Naive thymus-derived CD8-positive, alpha-beta T cell (primary cell): ENCODE results near the gene GOLPH3. TPM values are rescaled to one million over a fixed set of nuclear protein-coding genes. Genes with fewer than 3 reads are reported as not detected.
A peak's percentile ranks its signal among the peaks of the same experiment; 100 is the strongest.
"Not testable (repeated sequence)": the region's sequence is repeated elsewhere in the genome, so short reads cannot be mapped to it uniquely, and the experiment has no call there.

Experiments used
- ATAC-seq, 2 donors: fragments of 150-1000 bp; cut with Tn5 transposase in 1 of 2; sonication (Bioruptor Pico), chemical (Tn5 transposase) in 1 of 2; 1 replicate in 1 of 2; 2 replicates in 1 of 2; pipeline ENCODE4 v1.10.0; 2021; ENCODE audit warnings: mild to moderate bottlenecking in 2 of 2, moderate library complexity in 2 of 2
- POLR2A ChIA-PET: fragments of 350-600 bp; sonication (Branson Sonifier 250); formaldehyde crosslinking; loops from one replicate; lab custom pipeline; 2021; ENCODE audit warnings: antibody characterized with exemption; lab: Charles Lee
- DNase-seq, 10 donors: peaks; one replicate each; pipeline versions ENCODE4 v3.0.0 to v3.0.0-alpha.2; 2020 to 2022
- H3K27ac Mint-ChIP-seq, 10 donors: one replicate each; pipeline ENCODE4 v1.8.0; 2020 to 2022; ENCODE audit warnings: mild to moderate bottlenecking in 10 of 10, mixed read lengths in 10 of 10, moderate library complexity in 4 of 10, inconsistent platforms in 1 of 10
- H3K27me3 Mint-ChIP-seq, 5 donors: one replicate each; pipeline ENCODE4 v1.8.0; 2021 to 2022; ENCODE audit warnings: mixed read lengths in 5 of 5
- H3K36me3 Mint-ChIP-seq, 3 donors: one replicate each; pipeline ENCODE4 v1.8.0; 2020 to 2022; ENCODE audit warnings: mixed read lengths in 3 of 3, mild to moderate bottlenecking in 2 of 3, inconsistent platforms in 1 of 3
- H3K4me1 Mint-ChIP-seq, 4 donors: one replicate each; pipeline ENCODE4 v1.8.0; 2021 to 2022; ENCODE audit warnings: mixed read lengths in 4 of 4
- H3K4me3 Mint-ChIP-seq, 10 donors: one replicate each; pipeline ENCODE4 v1.8.0; 2020 to 2022; ENCODE audit warnings: mild to moderate bottlenecking in 10 of 10, mixed read lengths in 10 of 10, moderate library complexity in 6 of 10, inconsistent platforms in 1 of 10
- H3K9me3 Mint-ChIP-seq, 9 donors: one replicate each; pipeline ENCODE4 v1.8.0; 2020 to 2022; ENCODE audit warnings: mixed read lengths in 9 of 9, mild to moderate bottlenecking in 3 of 9, inconsistent platforms in 1 of 9, moderate library complexity in 1 of 9
- polyA plus RNA-seq, 3 donors: library from polyadenylated mRNA; unstranded; fragments of 300-500 nt; fragmentation: Illumina TruSeq; gene quantifications; one replicate each; pipeline ENCODE4 v1.2.3, GENCODE V29; 2021
- total RNA-seq, 8 experiments: library from RNA in 2 of 8; stranded (reverse) in 2 of 8; gene quantifications; one replicate each; pipeline ENCODE4 v1.2.3 and lab custom pipeline; 2021 to 2026

Gene GOLPH3
- total and polyA plus RNA-seq, 5 experiments from 2014 or later, result 63.7 to 88.0 (median 65.7) TPM

- peaks cover 0 to 6% (median 2%) of the 10 kb centered on the region in 4 donors for H3K4me1 Mint-ChIP-seq
- H3K4me3 Mint-ChIP-seq, result no peak overlapping the region
- ATAC-seq (no peak), DNase-seq (no peak)
- H3K27me3 Mint-ChIP-seq, result no peaks in the 10 kb centered on the region
- peaks cover 0 to 2% (median 0%) of the 10 kb centered on the region in 3 donors for H3K36me3 Mint-ChIP-seq
- POLR2A ChIA-PET, result no interaction called here
- H3K27ac Mint-ChIP-seq, result no peak overlapping the region
- no peaks in the 10 kb centered on the region for H3K9me3 Mint-ChIP-seq
These were observed 83.9 kb downstream of the GOLPH3 start for GRCh38 chr5:32090026-32090754.

GRCh38 chr5:32089146-32090000 lies 84.7 kb downstream of the GOLPH3 start:
- DNase-seq, result no peak
- H3K4me1 Mint-ChIP-seq, result peaks cover 0 to 6% (median 2%) of the 10 kb centered on the region in 4 donors
- peaks cover 0 to 2% (median 0%) of the 10 kb centered on the region in 3 donors for H3K36me3 Mint-ChIP-seq
- no peak for ATAC-seq
- H3K27ac Mint-ChIP-seq, result no peak overlapping the region
- H3K9me3 Mint-ChIP-seq, result no peaks in the 10 kb centered on the region
- no peak overlapping the region for H3K4me3 Mint-ChIP-seq
- POLR2A ChIA-PET, result no interaction called here
- H3K27me3 Mint-ChIP-seq, result no peaks in the 10 kb centered on the region

- POLR2A ChIA-PET, result no interaction called here
- Mint-ChIP-seq H3K4me1 (peaks cover 0 to 4% (median under 1%) of the 10 kb centered on the region in 4 donors), H3K27ac (peak overlapping the region in 1 of 10 donors; percentile 65), H3K27me3 (no peaks in the 10 kb centered on the region), H3K9me3 (no peaks in the 10 kb centered on the region), H3K4me3 (no peak overlapping the region), H3K36me3 (peaks cover 0 to 2% (median 0%) of the 10 kb centered on the region in 3 donors)
- ATAC-seq (no peak), DNase-seq (no peak)
These were observed 85.9 kb downstream of the GOLPH3 start for GRCh38 chr5:32088214-32088613.

- no peaks in the 10 kb centered on the region for H3K27me3 Mint-ChIP-seq
- DNase-seq, result no peak
- no peaks in the 10 kb centered on the region for H3K9me3 Mint-ChIP-seq
- peak overlapping the region in 1 of 10 donors; percentile 65 for H3K27ac Mint-ChIP-seq
- no peaks in the 10 kb centered on the region for H3K4me1 Mint-ChIP-seq
- peaks cover 0 to 2% (median 0%) of the 10 kb centered on the region in 3 donors for H3K36me3 Mint-ChIP-seq
- H3K4me3 Mint-ChIP-seq, result no peak overlapping the region
- no peak for ATAC-seq
- POLR2A ChIA-PET, result no interaction called here
These were observed 86.7 kb downstream of the GOLPH3 start for GRCh38 chr5:32087086-32088082.

GRCh38 chr5:32083981-32084430 lies 90.1 kb downstream of the GOLPH3 start:
- peaks cover 0 to 2% (median 2%) of the 10 kb centered on the region in 3 donors for H3K36me3 Mint-ChIP-seq
- H3K9me3 Mint-ChIP-seq, result no peaks in the 10 kb centered on the region
- H3K27ac Mint-ChIP-seq, result peak overlapping the region in 1 of 10 donors; percentile 37
- ATAC-seq (no peak), DNase-seq (no peak)
- H3K4me3 Mint-ChIP-seq, result no peak overlapping the region
- POLR2A ChIA-PET, result no interaction called here
- no peaks in the 10 kb centered on the region for H3K4me1 Mint-ChIP-seq
- H3K27me3 Mint-ChIP-seq, result no peaks in the 10 kb centered on the region

- no peak overlapping the region for H3K4me3 Mint-ChIP-seq
- no peaks in the 10 kb centered on the region for H3K4me1 Mint-ChIP-seq
- no peaks in the 10 kb centered on the region for H3K27me3 Mint-ChIP-seq
- ATAC-seq (no peak), DNase-seq (no peak)
- H3K9me3 Mint-ChIP-seq, result no peaks in the 10 kb centered on the region
- H3K27ac Mint-ChIP-seq, result no peak overlapping the region
- POLR2A ChIA-PET, result interaction anchor here (0.5 kb wide), 1 partner anchor 212 kb away, joined by 3 read pairs; no protein-coding TSS in a partner anchor
- H3K36me3 Mint-ChIP-seq, result peaks cover 0 to 4% (median 2%) of the 10 kb centered on the region in 3 donors
These were observed 91.4 kb downstream of the GOLPH3 start for GRCh38 chr5:32082701-32083100.

GRCh38 chr5:32080565-32080964 lies 93.6 kb downstream of the GOLPH3 start:
- DNase-seq, H3K36me3 Mint-ChIP-seq, POLR2A ChIA-PET, ATAC-seq, H3K27ac Mint-ChIP-seq, H3K4me3 Mint-ChIP-seq, H3K9me3 Mint-ChIP-seq, H3K27me3 Mint-ChIP-seq, H3K4me1 Mint-ChIP-seq: not testable (repeated sequence)

- DNase-seq, ATAC-seq, H3K9me3 Mint-ChIP-seq, H3K4me1 Mint-ChIP-seq, H3K4me3 Mint-ChIP-seq, H3K27me3 Mint-ChIP-seq, H3K36me3 Mint-ChIP-seq, POLR2A ChIA-PET, H3K27ac Mint-ChIP-seq: not testable (repeated sequence)
These were observed 95.3 kb downstream of the GOLPH3 start for GRCh38 chr5:32078855-32079254.

- POLR2A ChIA-PET, result interaction anchor here (0.6 to 1.3 kb wide), 5 partner anchors 18 to 251 kb away, joined by 3 to 8 read pairs (median 4); no protein-coding TSS in a partner anchor
- Mint-ChIP-seq H3K4me1 (peaks cover 0 to 2% (median 0%) of the 10 kb centered on the region in 4 donors), H3K36me3 (peaks cover 0 to 4% (median 0%) of the 10 kb centered on the region in 3 donors), H3K27ac (no peak overlapping the region), H3K27me3 (no peaks in the 10 kb centered on the region), H3K9me3 (no peaks in the 10 kb centered on the region), H3K4me3 (no peak overlapping the region)
- ATAC-seq (peak; percentile 40 to 53), DNase-seq (peak in 8 of 10 donors; percentile 18 to 72 (median 39))
These were observed 97.1 kb downstream of the GOLPH3 start for GRCh38 chr5:32076699-32077695.
